Loucy (cell line): ENCODE measurements around the gene SYNRG.

ENCODE experiments used
- EZH2phosphoT487 ChIP-seq: fragments of 200-600 bp; IDR thresholded peaks from 2 replicates; pipeline ENCODE4 v1.6.1; 2018; ENCODE audit warnings: antibody characterized with exemption, mild to moderate bottlenecking, moderate library complexity, borderline replicate concordance
- TF ChIP-seq, protein P1 (sequence below): fragments of 200-600 bp; sonication (generic); conservative IDR thresholded peaks from 2 replicates; pipeline ENCODE4 v1.5.1; 2014; ENCODE audit warnings: mild to moderate bottlenecking, antibody characterized with exemption, low read length

DNA sequence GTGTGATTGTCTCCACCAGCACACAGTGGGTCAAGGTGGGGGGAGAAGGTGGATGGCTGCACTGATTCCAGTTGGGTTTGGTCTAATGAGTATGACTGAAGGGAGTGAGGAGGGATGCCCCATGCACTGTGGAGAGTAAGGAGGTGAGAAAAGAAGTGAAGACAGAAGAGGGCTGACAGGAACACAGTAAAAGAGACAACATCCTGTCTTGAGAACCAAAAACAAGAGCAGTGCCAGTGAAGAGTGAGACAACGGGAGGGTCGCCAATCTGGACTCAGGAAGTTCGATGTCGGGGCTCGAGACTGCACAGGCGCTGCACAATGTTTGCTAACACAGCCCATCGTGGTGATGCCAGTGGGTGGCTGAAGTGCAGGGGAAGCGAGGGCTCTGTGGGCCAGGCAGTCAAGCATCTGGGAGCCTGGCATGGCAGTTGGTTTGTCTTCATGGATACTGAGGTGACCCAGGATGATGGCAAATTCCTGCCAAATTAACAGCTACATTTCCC is 85.5 kb downstream of the SYNRG start:
- TF ChIP-seq, protein P1, sequence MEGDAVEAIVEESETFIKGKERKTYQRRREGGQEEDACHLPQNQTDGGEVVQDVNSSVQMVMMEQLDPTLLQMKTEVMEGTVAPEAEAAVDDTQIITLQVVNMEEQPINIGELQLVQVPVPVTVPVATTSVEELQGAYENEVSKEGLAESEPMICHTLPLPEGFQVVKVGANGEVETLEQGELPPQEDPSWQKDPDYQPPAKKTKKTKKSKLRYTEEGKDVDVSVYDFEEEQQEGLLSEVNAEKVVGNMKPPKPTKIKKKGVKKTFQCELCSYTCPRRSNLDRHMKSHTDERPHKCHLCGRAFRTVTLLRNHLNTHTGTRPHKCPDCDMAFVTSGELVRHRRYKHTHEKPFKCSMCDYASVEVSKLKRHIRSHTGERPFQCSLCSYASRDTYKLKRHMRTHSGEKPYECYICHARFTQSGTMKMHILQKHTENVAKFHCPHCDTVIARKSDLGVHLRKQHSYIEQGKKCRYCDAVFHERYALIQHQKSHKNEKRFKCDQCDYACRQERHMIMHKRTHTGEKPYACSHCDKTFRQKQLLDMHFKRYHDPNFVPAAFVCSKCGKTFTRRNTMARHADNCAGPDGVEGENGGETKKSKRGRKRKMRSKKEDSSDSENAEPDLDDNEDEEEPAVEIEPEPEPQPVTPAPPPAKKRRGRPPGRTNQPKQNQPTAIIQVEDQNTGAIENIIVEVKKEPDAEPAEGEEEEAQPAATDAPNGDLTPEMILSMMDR = no peak
- TF ChIP-seq EZH2phosphoT487 = no peak
